Skeletal muscle cell (primary cell): Measurements from ENCODE around the gene ZKSCAN5.

Source experiments
- DNase-seq: peaks from one replicate; pipeline ENCODE4 v3.0.0-alpha.2; 2010; ENCODE audit warnings: low read depth
- H3K4me3 ChIP-seq: 2 replicates; pipeline ENCODE4 v1.5.1; 2011; ENCODE audit warnings: low read depth, mild to moderate bottlenecking, control low read depth, low read length, moderate library complexity

The ZKSCAN5 gene

DNA sequence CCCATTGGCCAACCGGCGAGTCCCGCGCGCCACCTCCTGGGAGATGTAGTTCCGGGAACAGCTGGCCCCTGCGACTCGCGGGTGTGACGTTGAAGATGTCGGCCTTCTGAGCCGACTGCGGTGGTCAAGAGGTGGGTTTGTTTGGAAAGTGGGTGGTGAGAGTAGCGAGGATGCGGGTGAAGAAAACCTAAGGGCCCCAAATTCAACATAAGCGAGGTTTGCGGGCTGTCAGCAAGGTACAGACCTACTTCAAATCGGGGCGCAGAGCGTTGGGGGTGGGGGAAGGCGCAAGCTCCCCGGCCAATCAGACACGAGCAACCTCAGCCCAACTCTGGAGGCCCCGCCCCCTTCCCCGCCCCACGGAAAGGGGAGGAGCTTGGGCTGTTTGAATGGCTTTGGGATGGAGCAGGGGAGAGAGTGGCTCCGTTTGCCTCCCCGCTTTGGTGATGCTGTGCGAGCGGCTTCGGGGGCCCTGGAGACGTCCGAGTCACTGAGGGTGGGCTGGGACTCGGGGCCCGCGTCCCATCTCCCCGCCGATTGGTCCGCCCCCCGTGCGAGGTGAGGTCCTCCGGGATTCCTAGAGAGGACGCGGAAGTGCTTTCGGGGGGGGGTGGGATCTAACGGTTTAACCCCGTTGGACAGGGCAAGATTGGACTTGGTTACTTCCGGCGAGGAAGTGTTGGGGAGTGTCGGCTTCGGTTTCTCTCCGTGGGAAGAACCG lies at the start of gene ZKSCAN5:
ZKSCAN5 (plus strand) TSS at position 60 of the 721 bp plus-strand sequence. CDS start 1,383 bp downstream, outside the sequence.
- DNase-seq: peak; percentile 86
- peak within 1 kb of the TSS; percentile 89 for H3K4me3 ChIP-seq

DNA sequence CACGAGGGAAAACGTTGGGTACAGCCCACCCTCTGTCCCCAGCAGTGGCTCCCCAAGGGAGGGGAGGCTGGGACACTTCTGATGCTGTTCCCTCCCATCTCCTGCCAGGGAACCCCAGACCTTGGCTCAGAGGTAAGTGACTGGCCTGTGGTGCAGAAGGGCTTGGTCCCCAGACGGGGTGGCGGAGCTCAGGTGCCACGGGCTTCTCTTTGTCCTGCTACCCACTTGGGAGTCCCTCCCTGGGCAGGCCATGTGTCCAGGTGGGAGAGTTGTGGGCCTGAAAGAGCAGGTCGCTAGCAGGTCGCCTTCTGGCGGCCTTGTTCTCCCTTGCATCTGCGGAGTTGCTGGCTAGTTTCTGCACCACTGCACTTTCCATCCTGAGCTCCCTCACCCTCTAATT lies 48.6 kb upstream of the ZKSCAN5 start:
- H3K4me3 ChIP-seq: no peak overlapping the region
- DNase-seq: no peak

DNA sequence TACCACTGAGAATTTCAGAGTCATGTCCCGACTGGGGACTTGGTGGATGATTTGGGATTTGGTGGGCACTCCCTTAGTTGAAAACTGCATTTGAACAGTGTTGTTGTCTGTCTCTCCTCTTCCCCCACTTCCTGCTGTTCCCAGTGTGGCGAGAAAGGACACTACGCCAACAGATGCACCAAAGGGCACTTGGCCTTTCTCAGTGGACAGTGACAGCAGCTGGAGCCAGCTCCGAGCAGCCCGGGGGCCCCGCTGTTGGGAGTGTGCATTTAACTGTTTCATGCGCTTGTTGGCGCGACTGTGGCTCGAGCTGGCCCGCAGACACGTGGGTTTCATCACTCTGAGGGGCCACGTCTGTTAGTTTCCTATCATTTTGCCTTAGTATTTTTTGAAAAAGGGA lies 48.2 kb upstream of the ZKSCAN5 start:
- H3K4me3 ChIP-seq: no peak overlapping the region

DNA sequence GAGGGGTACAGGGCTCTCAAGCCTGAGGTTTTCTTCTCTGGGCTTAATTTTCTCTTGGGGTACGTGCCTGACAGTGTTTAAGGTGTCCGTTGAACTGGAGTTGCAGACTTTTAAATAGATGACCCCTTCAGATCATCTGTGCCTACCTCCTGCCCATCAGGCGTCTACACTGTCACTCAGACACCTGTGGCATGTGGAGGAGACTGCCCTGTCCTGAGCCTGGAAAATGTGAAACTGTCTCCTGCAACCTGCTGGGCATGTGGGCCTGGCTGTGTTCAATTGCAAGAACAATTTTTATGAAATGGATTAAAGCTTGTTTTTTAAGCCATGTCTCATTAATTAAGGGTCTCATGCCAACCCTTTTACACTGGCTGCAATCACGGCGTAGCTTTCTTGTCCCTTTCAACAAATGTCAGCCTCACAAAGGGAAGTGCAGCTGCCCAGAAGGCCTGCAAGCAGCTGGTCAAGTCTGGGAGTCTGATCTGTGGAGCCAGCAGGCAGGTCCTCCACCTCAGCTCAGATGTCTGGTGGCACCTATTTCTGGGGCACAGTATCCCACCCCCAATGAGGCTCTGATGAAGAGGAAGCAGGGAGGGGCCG lies 47.3 kb upstream of the ZKSCAN5 start:
- no peak for DNase-seq
- H3K4me3 ChIP-seq: no peak overlapping the region

More for the DNA sequence above, 48.2 kb upstream of the ZKSCAN5 start:
- no peak for DNase-seq

DNA sequence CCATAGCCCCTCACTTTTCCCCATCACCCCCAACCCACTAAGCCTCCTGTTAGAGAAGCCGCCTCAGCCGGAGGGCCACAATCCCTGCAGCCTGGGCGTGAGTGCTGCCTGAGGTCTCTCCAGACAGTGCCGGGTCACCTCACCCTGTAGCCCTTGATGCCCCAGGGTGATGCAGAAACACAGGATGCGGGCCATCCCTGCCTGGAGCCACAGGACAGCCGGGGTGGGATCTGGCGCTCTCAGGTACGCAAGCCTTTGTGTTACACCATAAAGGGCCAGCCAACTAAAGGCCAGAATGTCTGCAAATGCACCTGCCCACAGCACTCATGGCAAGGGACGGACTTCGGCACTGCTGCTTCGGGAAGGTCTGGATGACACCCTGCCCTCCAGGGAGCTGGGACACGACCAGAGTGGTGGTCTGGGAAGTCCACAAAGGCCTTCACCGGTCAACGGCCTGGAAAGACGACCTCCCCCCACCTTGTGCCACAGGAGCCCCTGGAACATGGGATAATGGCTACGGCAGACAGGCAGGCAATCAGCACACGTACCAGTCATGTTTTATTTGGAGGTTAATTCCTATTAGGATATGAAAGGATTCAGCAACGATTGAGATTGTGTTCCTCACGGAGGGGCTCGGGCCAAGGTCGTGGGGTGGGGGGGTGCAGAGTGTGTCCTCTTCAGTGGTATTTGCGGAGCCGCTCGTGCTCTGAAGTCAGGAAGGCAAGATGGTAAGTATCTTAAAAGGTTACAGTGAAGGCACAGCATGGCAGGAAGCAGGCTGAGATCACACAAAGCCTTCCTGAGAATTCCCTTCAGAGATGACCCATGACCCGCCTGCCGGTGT lies 46.6 kb upstream of the ZKSCAN5 start:
- H3K4me3 ChIP-seq: no peak overlapping the region
- no peak for DNase-seq

DNA sequence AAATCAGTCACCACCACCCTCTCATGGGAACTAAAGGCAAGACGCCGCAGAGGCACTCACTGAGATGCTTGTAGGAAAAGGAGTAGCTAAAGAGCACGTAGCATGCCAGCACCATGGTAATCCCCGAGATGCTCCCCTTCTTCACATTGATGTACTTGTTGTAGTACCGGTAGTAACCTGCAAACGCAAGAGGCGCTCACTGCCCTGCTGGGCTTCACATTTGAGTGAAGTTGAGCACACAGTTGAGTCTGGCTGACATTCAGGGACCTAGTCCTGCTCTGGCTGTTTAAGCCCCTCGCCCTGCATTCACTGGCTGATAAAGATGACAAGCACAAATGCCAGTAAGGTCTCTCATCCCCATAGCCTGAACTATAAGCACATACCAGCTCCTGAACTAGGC lies 45.4 kb upstream of the ZKSCAN5 start:
- DNase-seq: no peak
- no peak overlapping the region for H3K4me3 ChIP-seq

DNA sequence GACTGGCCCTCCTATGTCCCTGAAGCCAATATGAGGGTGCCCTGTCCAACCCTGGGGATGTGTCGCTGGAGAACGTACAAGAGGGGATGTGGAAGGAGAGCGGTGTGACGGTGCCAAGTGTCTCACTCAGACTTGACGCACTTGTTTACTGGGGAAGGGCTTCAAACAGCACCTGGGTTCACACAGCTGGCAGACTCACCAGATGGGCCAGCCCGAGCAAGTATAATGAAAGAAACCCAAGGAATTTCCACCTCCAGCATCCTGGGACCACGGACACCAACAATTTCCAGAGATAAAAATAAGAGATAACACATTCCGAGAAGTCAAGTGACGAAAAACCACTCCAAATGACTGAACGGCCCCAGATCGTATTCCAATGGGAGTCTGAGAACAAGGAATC lies 43.8 kb upstream of the ZKSCAN5 start:
- no peak overlapping the region for H3K4me3 ChIP-seq

DNA sequence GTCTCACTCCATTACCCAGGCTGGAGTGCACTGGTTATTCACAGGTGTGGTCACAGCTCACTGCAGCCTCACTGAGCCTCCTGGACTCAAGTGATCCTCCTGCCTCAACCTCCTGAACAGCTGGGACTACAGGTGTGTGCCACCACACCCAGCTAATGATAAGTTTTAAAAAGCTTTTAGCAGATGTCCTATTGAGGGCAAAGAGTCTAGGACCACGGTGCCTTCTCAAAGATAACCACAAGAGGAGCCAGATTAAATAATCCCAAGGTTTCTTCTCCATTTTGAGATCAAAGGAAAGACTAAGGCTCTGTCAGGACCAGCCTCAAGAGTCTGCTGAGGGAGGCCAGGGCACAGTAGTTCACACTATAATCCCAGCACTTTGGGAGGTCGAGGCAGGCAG lies 43.2 kb upstream of the ZKSCAN5 start:
- no peak overlapping the region for H3K4me3 ChIP-seq
- DNase-seq: no peak

More for the DNA sequence above, 43.8 kb upstream of the ZKSCAN5 start:
- no peak for DNase-seq

DNA sequence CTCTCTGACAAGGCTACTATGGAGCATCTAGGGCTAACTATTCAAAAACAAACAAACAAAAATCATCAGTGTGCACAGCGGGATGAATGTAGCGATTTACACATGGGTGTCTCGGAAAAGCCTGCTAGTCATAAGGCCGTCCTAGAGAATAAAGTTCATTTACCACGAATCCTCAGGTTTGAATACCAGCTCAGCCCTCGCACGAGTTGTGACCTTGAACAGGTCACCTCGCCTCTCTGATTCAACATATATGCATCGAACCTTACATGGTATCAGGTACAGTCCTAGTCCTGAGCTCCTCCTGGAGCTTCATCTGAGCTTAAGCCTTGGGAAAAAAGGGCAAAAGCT lies 39.1 kb upstream of the ZKSCAN5 start:
- H3K4me3 ChIP-seq: peak overlapping the region; percentile 87
- no peak for DNase-seq

DNA sequence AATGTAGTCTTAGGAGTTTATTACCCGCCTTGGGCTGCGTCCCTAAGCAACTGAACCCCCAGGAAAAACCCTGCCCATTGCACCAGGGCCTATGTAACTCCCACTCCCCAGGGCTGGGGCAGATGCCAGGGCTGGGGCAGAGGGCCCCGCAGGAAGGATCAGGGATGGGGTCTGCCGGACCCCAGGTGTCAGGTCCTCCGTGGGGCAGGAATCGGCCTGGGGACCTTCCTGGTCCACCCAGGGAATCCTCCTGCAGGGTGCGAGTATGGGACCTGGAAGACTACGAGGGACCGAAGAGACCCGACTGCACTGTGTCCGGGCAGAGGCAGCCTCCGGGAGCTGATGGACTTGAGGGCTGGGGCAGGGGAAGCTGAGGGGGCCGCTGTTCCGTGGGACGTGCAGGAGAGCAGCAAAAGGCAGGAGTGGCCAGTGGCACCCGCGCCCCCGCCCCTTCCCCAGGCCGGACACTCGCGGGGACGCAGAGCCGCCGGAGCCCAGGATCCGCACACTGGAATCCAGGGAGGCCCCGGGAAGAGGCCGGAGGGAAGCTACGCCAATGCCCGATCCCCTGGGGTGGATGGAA lies 36.0 kb upstream of the ZKSCAN5 start:
- no peak overlapping the region for H3K4me3 ChIP-seq
- DNase-seq: no peak

DNA sequence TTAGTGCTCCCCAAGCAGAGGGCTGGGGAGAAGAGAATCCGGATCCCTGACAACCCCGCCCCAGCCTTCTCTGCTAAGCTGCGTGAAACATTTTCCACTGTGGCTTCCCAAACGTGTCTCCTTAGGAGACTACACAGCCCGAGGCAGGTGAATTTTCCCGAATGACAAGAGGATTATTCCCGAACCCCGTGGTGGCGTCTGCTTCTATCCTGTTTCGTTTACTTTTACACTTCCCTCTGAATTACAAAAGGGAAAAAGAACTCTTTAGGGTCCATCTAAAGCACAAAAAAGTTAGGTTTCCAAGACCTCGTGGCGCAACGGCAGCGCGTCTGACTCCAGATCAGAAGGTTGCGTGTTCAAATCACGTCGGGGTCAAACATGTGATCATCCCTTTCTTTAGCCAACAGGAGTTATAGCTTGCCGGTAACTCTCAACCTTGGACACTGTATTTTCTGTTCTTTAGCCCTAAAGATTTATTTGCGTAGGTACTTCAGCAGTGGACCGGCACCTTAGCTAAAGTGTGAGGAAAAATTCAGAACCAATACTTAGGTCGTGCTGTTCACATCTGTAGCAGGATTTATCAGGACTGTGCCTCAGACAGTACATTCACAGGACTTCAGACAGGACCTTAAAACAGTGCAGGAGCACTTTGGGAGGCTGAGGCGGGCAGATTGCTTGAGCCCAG lies 34.9 kb upstream of the ZKSCAN5 start:
- H3K4me3 ChIP-seq: no peak overlapping the region
- DNase-seq: no peak

DNA sequence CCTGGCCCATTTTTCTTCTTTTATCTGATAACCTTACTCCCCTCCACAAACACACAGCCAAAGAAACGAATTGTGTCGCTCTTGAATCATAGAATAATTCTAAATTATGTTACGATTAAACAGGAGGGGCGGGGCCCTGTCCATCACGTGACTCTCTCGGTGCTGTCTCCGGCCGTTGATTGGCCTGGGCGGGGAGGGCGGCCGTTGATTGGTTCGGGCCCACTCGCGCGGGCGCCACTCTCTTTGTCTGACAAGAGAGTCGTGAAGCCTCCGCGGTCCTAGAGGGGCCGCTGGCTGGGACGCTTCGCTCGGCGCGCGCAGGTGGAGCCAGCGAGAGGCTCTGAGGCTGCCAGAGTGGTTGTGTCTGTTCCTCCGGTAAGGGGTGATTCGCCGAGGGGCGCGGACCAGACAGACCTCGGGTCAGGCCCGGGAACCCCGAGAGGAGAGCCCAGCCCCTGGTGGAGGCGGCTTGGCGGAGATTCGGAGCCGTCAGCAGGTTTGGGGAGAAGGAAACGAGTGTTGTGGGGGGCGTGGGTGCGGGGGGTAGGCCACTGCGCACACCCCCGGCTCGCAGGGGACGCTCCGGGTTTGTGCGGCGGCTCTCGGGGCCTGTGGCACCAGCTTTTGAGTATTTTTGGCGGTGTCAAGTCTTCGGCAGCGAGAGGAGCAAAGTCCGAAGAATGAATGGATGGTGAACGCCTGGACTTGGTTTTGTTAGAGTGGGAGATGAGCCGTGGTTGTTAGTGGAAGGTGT lies 31.7 kb upstream of the ZKSCAN5 start, which contains the start of gene ZNF789:
ZNF789 (plus strand) TSS at position 330 of the 754 bp plus-strand sequence. CDS start 3,567 bp downstream, outside the sequence.
- peak; percentile 88 for DNase-seq
- H3K4me3 ChIP-seq: peak within 1 kb of the TSS; percentile 97

DNA sequence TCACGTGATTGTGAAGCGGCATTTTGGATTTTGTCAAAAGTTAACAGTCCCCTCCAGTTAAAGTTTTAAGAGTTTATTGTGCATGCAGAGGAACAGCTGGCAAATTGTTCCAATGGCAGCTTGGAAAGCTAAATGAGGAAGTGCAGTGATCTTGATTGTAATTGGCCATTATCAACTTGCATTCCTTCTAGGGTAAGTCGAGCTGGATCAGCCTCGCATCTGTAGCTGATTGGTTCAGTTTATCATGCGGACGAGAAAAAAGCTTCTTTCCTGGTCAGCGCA lies 31.2 kb upstream of the ZKSCAN5 start:
- H3K4me3 ChIP-seq: peak overlapping the region; percentile 97
- peak; percentile 35 for DNase-seq

DNA sequence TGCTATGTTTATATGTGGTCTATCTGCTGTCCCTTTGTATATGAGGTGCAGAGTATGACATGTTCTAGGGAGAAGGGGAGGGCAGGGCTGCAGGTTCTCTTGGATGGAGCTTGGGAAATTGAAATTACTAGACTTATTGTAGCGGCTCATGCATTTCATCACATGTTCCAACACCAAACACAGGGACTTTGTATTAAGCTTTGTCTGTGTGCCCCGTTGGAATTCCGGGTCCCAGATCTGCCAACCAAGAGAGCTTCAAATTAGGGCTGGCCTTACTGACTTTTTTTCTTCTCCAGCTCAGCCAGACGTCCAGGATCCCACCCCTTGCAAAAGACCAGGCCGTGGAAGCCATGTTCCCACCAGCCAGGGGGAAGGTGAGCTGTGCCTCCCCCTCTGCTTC lies 28.4 kb upstream of the ZKSCAN5 start:
- DNase-seq: no peak

DNA sequence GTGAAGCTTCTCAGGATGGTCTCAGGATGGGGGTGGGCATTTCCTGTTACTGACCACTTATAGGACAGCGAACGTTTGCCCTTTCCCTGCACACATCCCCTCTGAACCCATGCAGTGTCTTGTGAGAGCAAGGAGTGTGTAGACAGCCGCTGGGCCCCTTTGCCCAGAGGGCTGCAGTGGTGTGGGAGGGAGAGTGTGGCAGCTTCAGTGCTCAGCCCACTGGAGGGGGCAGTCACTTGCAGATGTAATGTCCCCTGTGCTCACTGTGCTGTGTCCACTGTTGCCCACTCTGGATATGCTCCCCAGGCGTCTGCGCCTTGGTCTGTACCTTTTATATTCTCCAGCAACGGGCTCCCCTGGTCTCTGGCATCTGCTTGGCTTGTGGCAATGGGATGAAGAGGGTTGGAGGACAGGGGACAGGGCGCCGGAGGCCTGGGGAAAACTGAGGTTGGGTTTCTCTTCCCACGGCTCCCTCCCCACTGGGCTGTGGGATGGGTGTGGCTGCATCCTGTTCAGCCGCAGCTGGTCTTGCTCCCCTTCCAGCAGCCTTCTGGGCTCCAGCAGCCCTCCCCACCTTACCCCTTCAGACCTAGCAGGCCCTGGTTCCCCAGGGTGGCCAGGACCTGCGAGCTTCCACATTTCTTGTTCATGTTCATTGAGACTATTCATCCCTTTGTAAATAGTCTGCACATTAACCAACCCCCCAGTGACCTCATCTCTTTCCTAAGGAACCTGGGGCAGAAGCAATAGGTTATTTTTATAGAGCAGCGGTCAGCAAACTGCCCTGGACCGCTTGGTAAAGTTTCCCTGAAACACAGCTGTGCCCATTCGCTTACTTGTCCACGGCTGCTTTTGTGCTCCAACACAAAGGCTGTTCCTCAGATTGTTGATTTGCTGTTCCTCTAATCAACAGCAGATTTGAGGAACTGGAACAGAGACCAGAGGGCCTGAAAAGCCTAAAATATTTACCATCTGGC lies 25.7 kb upstream of the ZKSCAN5 start:
- H3K4me3 ChIP-seq: no peak overlapping the region
- no peak for DNase-seq

More for the DNA sequence above, 28.4 kb upstream of the ZKSCAN5 start:
- no peak overlapping the region for H3K4me3 ChIP-seq

DNA sequence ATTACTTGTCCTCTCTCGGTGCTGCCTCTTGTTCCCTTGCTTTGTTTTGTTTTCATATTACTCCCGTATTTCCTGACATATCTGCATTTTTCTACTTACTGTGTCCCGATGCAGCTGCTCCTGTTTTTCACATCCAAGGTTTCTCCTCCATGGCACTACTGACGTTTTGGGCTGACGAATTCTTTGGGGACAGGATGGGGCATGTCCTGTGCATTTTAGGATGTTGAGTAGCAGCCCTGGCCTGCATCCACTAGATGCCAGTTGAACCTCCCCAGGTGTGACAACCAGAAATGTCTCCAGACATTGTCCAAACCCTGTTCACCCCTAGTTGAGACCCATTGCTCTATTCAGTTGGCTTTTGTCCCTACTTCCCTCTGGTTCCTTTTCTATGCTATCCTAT lies 19.4 kb upstream of the ZKSCAN5 start:
- DNase-seq: no peak
- H3K4me3 ChIP-seq: no peak overlapping the region

DNA sequence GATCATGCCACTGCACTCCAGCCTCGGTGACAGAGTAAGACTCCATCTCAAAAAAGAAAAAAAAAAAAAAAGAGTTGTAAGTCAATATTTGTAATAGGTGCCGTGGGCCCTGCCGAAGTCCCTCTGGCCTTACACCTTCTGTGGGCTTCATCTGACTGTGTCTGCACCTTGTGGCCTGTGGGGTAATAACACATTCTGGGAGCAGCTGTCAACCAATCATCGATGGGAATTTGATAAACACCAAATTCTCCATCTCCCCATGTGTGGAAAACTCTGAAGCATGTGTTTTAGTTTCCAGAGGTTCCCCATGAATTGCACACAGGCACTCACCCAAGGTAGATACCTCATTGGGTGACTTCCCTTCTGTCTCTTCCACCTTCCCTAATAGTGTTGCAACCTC lies 15.2 kb upstream of the ZKSCAN5 start:
- no peak overlapping the region for H3K4me3 ChIP-seq
- DNase-seq: no peak

DNA sequence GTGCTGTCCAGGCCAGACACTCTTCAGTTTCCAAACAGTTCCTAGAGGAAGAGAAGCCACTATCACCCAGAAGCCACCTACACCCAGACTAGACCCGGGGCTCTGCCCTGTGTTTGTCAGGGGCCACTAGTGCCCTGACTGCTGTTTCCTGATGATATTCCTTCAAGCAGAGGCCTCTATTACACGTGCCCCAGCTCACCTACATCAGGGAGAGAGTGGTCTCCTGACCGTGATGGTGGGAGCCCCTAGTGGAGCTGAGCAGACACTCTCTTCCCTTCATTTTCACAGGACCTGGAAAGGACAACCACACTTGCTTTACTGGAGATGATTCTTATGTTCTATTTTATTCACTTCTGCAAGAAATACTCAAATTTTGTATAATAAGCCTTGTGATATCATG lies 13.6 kb upstream of the ZKSCAN5 start:
- no peak for DNase-seq
- H3K4me3 ChIP-seq: no peak overlapping the region
